Heart left ventricle (tissue), 11 donors: ENCODE results near the gene MYG1. TPM values are rescaled to one million over a fixed set of nuclear protein-coding genes. Genes with fewer than 3 reads are reported as not detected.

ENCODE experiments used
- polyA plus RNA-seq, 2 donors: library from polyadenylated mRNA; stranded (reverse); fragments of 200-250 nt; gene quantifications; one replicate each; pipeline ENCODE4 v1.2.3, GENCODE V29; 2013
- total RNA-seq, 9 donors: library from RNA; depleted of rRNA in 2 of 9; stranded (reverse); fragments of >200 nt in 2 of 9; fragmentation: NEBNext Ultra II Directional in 3 of 9; extraction: Animal tissue kit (Norgen Biotek cat#: 25700) in 3 of 9; gene quantifications; one replicate each; pipeline versions ENCODE4 v1.1.0 to v1.2.4, GENCODE V29; 2016 to 2023
- donor health status: ischemic (EF 13 %, LVEDD 7.1; RV severe dilation, severe dysfunction).
- donor health status: healthy with polysubstance abuse.
- donor health status: DM: no; HTN: yes; CAD: no.
- donor health status: DM: no; HTN: no; CAD: no.
- donor health status: ischemic (EF 25% LVEDD 5.7; RV mildly dilated, moderate dysfunction).
- donor health status: healthy.
- donor health status: DM: yes; HTN: yes; CAD: no.
- donor health status: PGD.
- donor health status: nonischemic (EF 23%, LVEDD 6.1; RV moderate dilation, normal function).

The MYG1 gene
- total and polyA plus RNA-seq, 11 donors, result 32.1 to 58.6 (median 35.1) TPM

Other genes with a start within 250 kb of the MYG1 start
- gene TNS2, start 249.6 kb upstream of the MYG1 start, total RNA-seq, result 100 to 1,000 TPM in 3 of 9 donors, 10 to 100 TPM in 6; 56.0 to 193 (median 88.4) TPM
- 100 to 1,000 TPM in 1 of 2 donors, 10 to 100 TPM in 1; 58.7 to 133 TPM for gene TNS2, start 249.6 kb upstream of the MYG1 start, polyA plus RNA-seq
- 10 to 100 TPM; 42.9 to 72.6 (median 48.5) TPM for gene SPRYD3, start 220.3 kb upstream of the MYG1 start, total RNA-seq
- 10 to 100 TPM; 26.0 to 94.7 TPM for gene SPRYD3, start 220.3 kb upstream of the MYG1 start, polyA plus RNA-seq
- 100 to 1,000 TPM in 3 of 9 donors, 10 to 100 TPM in 6; 18.3 to 132 (median 42.6) TPM for gene IGFBP6, start 202.0 kb upstream of the MYG1 start, total RNA-seq
- gene IGFBP6, start 202.0 kb upstream of the MYG1 start, polyA plus RNA-seq, result 10 to 100 TPM; 28.8 to 81.6 TPM
- gene SOAT2, start 196.2 kb upstream of the MYG1 start, total RNA-seq, result under 1 TPM in 2 of 9 donors, not detected in 7; 0.20 to 0.27 TPM
- not detected for gene SOAT2, start 196.2 kb upstream of the MYG1 start, polyA plus RNA-seq
- 10 to 100 TPM in 7 of 9 donors, 1 to 10 TPM in 2; 4.8 to 27.4 (median 18.7) TPM for gene ZNF740, start 119.0 kb upstream of the MYG1 start, total RNA-seq
- gene ZNF740, start 119.0 kb upstream of the MYG1 start, polyA plus RNA-seq, result 1 to 10 TPM; 6.1 to 6.7 TPM
- 10 to 100 TPM in 4 of 9 donors, 1 to 10 TPM in 5; 4.3 to 14.8 (median 8.2) TPM for gene CSAD, start 118.8 kb upstream of the MYG1 start, total RNA-seq
- 10 to 100 TPM in 1 of 2 donors, 1 to 10 TPM in 1; 4.6 to 26.5 TPM for gene CSAD, start 118.8 kb upstream of the MYG1 start, polyA plus RNA-seq
- 10 to 100 TPM in 1 of 9 donors, 1 to 10 TPM in 5, under 1 TPM in 3; 0.12 to 11.6 (median 1.4) TPM for gene ITGB7, start 92.4 kb upstream of the MYG1 start, total RNA-seq
- under 1 TPM; 0.50 to 0.75 TPM for gene ITGB7, start 92.4 kb upstream of the MYG1 start, polyA plus RNA-seq
- 10 to 100 TPM in 7 of 9 donors, 1 to 10 TPM in 2; 6.4 to 22.5 (median 16.0) TPM for gene RARG, start 67.5 kb upstream of the MYG1 start, total RNA-seq
- gene RARG, start 67.5 kb upstream of the MYG1 start, polyA plus RNA-seq, result 10 to 100 TPM in 1 of 2 donors, 1 to 10 TPM in 1; 7.4 to 10.2 TPM
- 1 to 10 TPM in 2 of 9 donors, under 1 TPM in 7; 0.06 to 6.1 (median 0.43) TPM for gene ESPL1, start 31.4 kb upstream of the MYG1 start, total RNA-seq
- under 1 TPM; 0.15 to 0.18 TPM for gene ESPL1, start 31.4 kb upstream of the MYG1 start, polyA plus RNA-seq
- 100 to 1,000 TPM; 289 to 380 (median 358) TPM for gene PFDN5, start 4.2 kb upstream of the MYG1 start, total RNA-seq
- 100 to 1,000 TPM; 529 to 979 TPM for gene PFDN5, start 4.2 kb upstream of the MYG1 start, polyA plus RNA-seq
- gene AAAS, start 21.9 kb downstream of the MYG1 start, total RNA-seq, result 10 to 100 TPM; 26.7 to 44.5 (median 37.1) TPM
- 10 to 100 TPM; 32.5 to 32.6 TPM for gene AAAS, start 21.9 kb downstream of the MYG1 start, polyA plus RNA-seq
- gene SP7, start 36.7 kb downstream of the MYG1 start, total RNA-seq, result not detected
- gene SP7, start 36.7 kb downstream of the MYG1 start, polyA plus RNA-seq, result not detected
- 10 to 100 TPM; 22.9 to 48.8 (median 34.7) TPM for gene SP1, start 80.5 kb downstream of the MYG1 start, total RNA-seq
- 10 to 100 TPM in 1 of 2 donors, 1 to 10 TPM in 1; 7.9 to 13.8 TPM for gene SP1, start 80.5 kb downstream of the MYG1 start, polyA plus RNA-seq
- gene AMHR2, start 124.2 kb downstream of the MYG1 start, total RNA-seq, result 1 to 10 TPM in 2 of 9 donors, under 1 TPM in 2, not detected in 5; 0.30 to 2.2 (median 0.78) TPM
- under 1 TPM in 1 of 2 donors, not detected in 1; 0.57 TPM for gene AMHR2, start 124.2 kb downstream of the MYG1 start, polyA plus RNA-seq
- 100 to 1,000 TPM in 1 of 9 donors, 10 to 100 TPM in 8; 25.7 to 100 (median 53.1) TPM for gene PRR13, start 142.0 kb downstream of the MYG1 start, total RNA-seq
- gene PRR13, start 142.0 kb downstream of the MYG1 start, polyA plus RNA-seq, result 100 to 1,000 TPM in 1 of 2 donors, 10 to 100 TPM in 1; 39.5 to 121 TPM
- 100 to 1,000 TPM; 293 to 642 (median 559) TPM for gene PCBP2, start 152.4 kb downstream of the MYG1 start, total RNA-seq
- gene PCBP2, start 152.4 kb downstream of the MYG1 start, polyA plus RNA-seq, result 100 to 1,000 TPM; 290 to 343 TPM
- gene MAP3K12, start 199.8 kb downstream of the MYG1 start, total RNA-seq, result 10 to 100 TPM in 2 of 9 donors, 1 to 10 TPM in 7; 3.3 to 12.6 (median 4.2) TPM
- gene MAP3K12, start 199.8 kb downstream of the MYG1 start, polyA plus RNA-seq, result 1 to 10 TPM; 4.5 to 6.5 TPM
- gene TARBP2, start 201.6 kb downstream of the MYG1 start, total RNA-seq, result 10 to 100 TPM in 5 of 9 donors, 1 to 10 TPM in 4; 7.8 to 19.5 (median 10.1) TPM
- 10 to 100 TPM; 12.6 to 23.5 TPM for gene TARBP2, start 201.6 kb downstream of the MYG1 start, polyA plus RNA-seq
- gene NPFF, start 207.8 kb downstream of the MYG1 start, total RNA-seq, result not detected
- gene NPFF, start 207.8 kb downstream of the MYG1 start, polyA plus RNA-seq, result not detected